ENCODE data around the gene FAM110C.

The FAM110C gene

GRCh38 chr2:19505-19904, 26.8 kb downstream of the FAM110C start:
- TF ChIP-seq TAF1 (IDR thresholded peaks at IDR 0.05; ENCODE audit: borderline replicate concordance, insufficient read depth, low read length) (no peak), SIN3A (IDR thresholded peaks at IDR 0.05; ENCODE audit: borderline replicate concordance, insufficient read depth, low read length) (no peak), POLR2AphosphoS5 (IDR thresholded peaks at IDR 0.05; ENCODE audit: low read depth, low read length) (no peak), FOXP2 (optimal IDR thresholded peaks at IDR 0.05; ENCODE audit: borderline replicate concordance, extremely low read depth, extremely low read length, insufficient read depth) (no peak), REST (IDR thresholded peaks at IDR 0.05; ENCODE audit: insufficient read depth in 1 of 2, low read depth in 2 of 2, low read length in 2 of 2) (no peak)

DNA sequence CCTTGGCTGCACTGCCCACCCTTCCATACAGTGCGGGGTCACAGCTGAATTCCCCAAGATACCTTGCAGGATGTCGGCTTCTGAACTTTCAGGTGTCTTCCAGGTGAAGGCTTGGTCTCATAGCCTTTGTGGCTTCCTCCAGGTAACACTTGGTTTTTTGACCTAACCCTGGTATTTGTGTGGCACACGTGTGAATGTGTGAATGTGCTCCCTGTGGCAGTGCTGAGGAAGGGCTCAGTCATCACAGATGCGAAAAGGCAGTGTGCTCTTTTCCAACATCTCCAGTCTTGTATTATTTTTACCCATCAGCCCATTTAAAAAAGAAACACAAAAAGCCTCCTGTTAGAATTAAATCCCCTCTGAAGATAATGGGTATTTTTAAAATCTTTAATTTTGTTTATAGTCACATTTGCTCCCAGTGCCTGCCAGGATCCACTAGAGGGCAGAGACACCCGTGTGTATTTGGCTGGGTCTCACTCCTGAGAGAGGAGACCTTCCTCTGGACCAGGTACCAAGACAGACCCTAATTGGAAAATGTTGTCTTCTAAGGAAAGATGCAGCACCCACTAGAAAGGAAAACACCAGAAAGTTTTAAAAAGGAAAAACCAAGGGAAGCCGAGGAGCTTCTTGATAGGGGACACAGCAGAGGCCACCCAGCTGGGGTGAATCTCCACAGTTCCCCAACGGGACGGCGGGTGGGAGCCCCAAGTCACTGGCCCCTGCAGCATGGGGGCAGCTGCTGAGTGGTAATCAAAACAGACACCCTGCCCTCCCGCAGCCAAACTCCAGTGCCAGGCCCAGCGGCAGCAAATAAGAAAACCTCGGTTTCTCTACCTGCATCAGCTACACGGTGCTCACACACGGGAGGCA, 27.7 kb downstream of the FAM110C start:
- TF ChIP-seq SIN3A (IDR thresholded peaks at IDR 0.05; ENCODE audit: borderline replicate concordance, insufficient read depth, low read length), result no peak
- no peak for TF ChIP-seq REST (IDR thresholded peaks at IDR 0.05; ENCODE audit: insufficient read depth in 1 of 2, low read depth in 2 of 2, low read length in 2 of 2)
- TF ChIP-seq POLR2AphosphoS5 (IDR thresholded peaks at IDR 0.05; ENCODE audit: low read depth, low read length), result no peak
- TF ChIP-seq TAF1 (IDR thresholded peaks at IDR 0.05; ENCODE audit: borderline replicate concordance, insufficient read depth, low read length), result no peak
- no peak for TF ChIP-seq FOXP2 (optimal IDR thresholded peaks at IDR 0.05; ENCODE audit: borderline replicate concordance, extremely low read depth, extremely low read length, insufficient read depth)

DNA sequence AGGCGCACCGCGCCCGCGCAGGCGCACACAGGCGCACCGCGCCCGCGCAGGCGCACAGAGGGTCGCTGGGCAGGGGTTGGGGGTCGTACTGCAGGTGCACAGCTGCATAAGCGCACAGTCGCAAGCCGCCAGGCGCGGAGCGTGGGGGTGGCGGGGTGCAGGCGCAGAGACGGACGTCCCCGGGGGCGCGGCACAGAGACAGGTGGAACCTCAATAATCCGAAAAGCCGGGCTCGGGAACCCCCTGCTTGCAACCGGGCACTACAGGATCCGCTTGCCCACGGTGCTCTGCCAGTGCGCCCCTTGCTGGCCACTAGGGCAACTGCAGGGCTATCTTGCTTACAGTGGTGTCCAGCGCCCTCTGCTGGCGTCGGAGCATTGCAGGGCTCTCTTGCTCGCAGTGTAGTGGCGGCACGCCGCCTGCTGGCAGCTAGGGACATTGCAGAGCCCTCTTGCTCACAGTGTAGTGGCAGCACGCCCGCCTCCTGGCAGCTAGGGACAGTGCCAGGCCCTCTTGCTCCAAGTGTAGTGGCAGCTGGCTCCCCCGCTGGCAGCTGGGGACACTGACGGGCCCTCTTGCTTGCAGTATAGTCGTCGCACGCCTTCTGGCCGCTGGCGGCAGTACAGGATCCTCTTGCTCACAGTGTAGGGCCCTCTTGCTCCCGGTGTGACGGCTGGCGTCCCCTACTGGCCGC, 34.9 kb downstream of the FAM110C start:
- TF ChIP-seq FOXP2 (optimal IDR thresholded peaks at IDR 0.05; ENCODE audit: borderline replicate concordance, extremely low read depth, extremely low read length, insufficient read depth) (no peak), TAF1 (IDR thresholded peaks at IDR 0.05; ENCODE audit: borderline replicate concordance, insufficient read depth, low read length) (no peak), REST (IDR thresholded peaks at IDR 0.05; ENCODE audit: insufficient read depth in 1 of 2, low read depth in 2 of 2, low read length in 2 of 2) (no peak), POLR2AphosphoS5 (IDR thresholded peaks at IDR 0.05; ENCODE audit: low read depth, low read length) (no peak), SIN3A (IDR thresholded peaks at IDR 0.05; ENCODE audit: borderline replicate concordance, insufficient read depth, low read length) (no peak)

- no peak for TF ChIP-seq SIN3A (IDR thresholded peaks at IDR 0.05; ENCODE audit: borderline replicate concordance, insufficient read depth, low read length)
- TF ChIP-seq REST (IDR thresholded peaks at IDR 0.05; ENCODE audit: insufficient read depth in 1 of 2, low read depth in 2 of 2, low read length in 2 of 2), result no peak
- no peak for TF ChIP-seq FOXP2 (optimal IDR thresholded peaks at IDR 0.05; ENCODE audit: borderline replicate concordance, extremely low read depth, extremely low read length, insufficient read depth)
- no peak for TF ChIP-seq POLR2AphosphoS5 (IDR thresholded peaks at IDR 0.05; ENCODE audit: low read depth, low read length)
- no peak for TF ChIP-seq TAF1 (IDR thresholded peaks at IDR 0.05; ENCODE audit: borderline replicate concordance, insufficient read depth, low read length)
Measured at GRCh38 chr2:10222-10875, 36.0 kb downstream of the FAM110C start.

All from PFSK-1 (cell line).